ENCODE results near the gene HCLS1.
"Not testable (repeated sequence)": the region's sequence is repeated elsewhere in the genome, so short reads cannot be mapped to it uniquely, and the experiment has no call there.

The HCLS1 gene

DNA sequence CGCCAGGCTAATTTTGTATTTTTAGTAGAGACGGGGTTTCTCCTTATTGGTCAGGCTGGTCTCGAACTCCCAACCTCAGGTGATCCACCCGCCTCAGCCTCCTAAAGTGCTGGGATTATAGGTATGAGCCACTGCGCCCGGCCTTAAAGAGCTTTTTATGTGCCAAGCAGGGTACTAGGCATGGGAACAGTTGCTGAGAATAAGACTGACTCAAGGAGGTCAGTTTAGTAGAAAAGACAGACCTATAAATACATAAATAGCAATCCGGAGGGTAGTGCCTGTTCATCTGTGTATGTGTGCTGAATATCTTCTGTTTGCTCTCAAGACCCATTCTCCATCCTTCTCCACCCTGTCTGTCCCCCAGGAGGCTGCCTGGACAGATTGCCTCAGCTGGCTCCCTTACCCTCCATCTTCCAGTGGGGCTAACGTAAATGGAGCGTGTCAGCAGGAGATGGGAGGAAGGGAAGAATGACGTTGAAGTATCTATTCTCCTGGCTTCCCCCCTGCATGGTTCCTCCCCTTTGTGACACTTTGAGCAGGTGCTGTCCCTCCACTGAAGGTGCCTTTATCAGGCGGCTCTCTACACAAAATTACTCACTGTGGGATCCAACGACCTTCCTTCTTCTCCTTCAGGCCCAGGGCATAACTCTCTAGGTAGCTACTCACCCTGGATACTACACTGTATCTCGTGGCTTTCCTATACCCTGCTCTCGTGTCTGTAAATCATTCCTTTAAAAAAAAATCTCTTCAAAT is 36.4 kb downstream of the HCLS1 start:
- TF ChIP-seq, protein P1, sequence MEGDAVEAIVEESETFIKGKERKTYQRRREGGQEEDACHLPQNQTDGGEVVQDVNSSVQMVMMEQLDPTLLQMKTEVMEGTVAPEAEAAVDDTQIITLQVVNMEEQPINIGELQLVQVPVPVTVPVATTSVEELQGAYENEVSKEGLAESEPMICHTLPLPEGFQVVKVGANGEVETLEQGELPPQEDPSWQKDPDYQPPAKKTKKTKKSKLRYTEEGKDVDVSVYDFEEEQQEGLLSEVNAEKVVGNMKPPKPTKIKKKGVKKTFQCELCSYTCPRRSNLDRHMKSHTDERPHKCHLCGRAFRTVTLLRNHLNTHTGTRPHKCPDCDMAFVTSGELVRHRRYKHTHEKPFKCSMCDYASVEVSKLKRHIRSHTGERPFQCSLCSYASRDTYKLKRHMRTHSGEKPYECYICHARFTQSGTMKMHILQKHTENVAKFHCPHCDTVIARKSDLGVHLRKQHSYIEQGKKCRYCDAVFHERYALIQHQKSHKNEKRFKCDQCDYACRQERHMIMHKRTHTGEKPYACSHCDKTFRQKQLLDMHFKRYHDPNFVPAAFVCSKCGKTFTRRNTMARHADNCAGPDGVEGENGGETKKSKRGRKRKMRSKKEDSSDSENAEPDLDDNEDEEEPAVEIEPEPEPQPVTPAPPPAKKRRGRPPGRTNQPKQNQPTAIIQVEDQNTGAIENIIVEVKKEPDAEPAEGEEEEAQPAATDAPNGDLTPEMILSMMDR (conservative IDR thresholded peaks at IDR 0.05): no peak
- TF ChIP-seq ZFX (IDR thresholded peaks at IDR 0.05): no peak; the same call in 1 of the 2 replicates
- no peak overlapping the region for H3K27ac ChIP-seq

DNA sequence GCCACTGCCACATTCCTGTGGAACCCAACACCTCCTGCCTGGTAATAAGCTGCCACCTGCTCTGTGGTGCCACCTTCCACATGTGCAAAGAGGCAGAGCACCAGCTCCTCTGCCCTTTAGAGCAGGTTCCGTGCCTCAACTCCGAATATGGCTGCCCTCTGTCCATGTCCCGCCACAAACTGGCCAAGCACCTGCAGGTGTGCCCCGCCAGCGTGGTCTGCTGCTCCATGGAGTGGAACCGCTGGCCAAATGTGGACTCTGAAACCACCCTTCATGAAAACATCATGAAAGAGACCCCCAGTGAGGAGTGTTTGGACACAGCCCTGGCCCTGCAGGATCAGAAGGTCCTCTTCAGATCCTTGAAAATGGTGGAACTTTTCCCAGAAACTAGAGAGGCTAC is 39.2 kb downstream of the HCLS1 start:
- no peak for TF ChIP-seq ZFX (IDR thresholded peaks at IDR 0.05)
- TF ChIP-seq, protein P1 (conservative IDR thresholded peaks at IDR 0.05): no peak
- no peak overlapping the region for H3K27ac ChIP-seq

DNA sequence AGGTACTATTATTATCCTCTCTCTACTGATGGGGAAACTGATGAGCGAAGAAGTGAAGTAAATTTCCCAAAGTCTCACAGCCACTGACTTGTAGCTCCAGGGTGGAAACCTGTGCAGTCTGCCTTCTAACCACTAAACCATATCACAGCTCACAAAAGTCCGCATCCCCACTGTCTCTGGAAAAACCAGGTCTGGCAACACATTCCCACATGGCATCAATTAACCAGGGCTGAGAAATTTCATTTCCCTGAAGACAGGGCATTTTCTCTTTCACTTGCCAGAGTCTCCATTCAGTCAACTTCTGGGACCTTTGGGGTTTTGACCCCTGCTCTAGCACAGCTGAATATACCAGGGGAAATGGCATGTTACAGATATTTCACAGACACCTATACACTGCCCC is 41.0 kb downstream of the HCLS1 start:
- H3K27ac ChIP-seq: no peak overlapping the region
- peak; percentile 25; the same call in 1 of the 2 replicates for TF ChIP-seq ZFX (IDR thresholded peaks at IDR 0.05)
- TF ChIP-seq, protein P1 (conservative IDR thresholded peaks at IDR 0.05): no peak

DNA sequence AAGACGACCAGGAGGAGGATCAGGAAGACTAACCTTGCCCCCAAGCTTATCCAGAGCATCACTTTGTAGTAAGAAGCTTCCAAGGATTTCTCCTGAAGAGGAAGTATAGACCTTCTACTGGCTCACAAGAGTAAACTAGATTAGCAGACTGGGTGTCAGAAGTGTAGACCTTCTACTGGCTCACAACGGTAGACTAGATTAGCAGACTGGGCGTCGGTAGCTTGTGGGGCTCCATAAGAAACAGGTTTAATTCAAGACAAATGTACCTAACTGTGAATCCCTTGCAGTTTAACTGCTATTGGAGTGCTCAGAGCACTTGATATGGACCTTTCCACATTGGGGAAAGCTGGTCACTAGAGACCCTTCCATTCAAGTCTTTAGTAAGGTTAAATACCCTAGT is 54.6 kb downstream of the HCLS1 start:
- no peak for TF ChIP-seq ZFX (IDR thresholded peaks at IDR 0.05)
- no peak overlapping the region for H3K27ac ChIP-seq

DNA sequence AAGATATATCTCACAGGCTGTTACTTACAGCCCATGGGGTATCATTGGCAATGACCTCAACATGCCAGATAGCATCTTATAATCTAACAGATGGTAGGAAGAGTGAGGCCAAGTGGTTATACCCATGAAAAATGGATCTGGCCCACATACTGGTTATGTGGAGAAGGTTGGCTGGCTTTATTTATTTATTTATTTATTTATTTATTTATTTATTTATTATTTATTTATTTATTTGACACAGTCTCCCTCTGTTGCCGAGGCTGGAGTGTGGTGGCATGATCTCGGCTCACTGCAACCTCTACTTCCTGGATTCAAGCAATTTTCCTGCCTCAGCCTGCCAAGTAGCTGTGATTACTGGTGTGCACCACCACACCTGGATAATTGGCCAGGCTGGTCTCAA is 55.9 kb downstream of the HCLS1 start:
- TF ChIP-seq, protein P1 (conservative IDR thresholded peaks at IDR 0.05): no peak
- TF ChIP-seq ZFX (IDR thresholded peaks at IDR 0.05): no peak
- H3K27ac ChIP-seq: no peak overlapping the region

DNA sequence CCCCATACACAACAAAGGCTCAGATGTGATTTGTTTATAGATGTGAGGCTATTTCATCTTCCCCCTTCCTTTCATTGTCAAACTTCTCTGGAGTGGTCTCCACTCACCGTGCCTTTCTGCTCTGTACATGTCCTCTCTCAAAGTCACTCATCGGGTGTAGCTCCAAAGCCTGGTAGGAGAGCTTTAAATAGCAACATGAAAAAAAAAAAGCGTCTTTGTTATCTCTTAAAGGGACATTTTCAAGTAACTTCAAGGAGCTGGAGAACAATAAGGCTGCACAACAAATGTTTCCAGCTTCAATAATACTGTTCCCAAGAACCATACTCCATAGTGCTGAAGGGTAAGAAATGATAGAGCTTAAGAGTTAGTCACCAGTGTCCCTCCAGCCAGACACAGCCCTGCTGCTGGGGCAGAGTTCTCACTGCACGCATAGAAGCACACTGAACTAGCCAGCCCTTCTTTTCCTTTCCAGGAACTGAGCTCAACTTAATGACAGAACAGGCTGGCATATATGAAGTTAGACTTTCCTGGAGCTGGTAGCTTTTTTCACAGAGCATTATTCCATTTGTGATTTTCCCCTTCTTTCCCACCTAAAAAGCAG is 59.4 kb downstream of the HCLS1 start:
- TF ChIP-seq ZFX (IDR thresholded peaks at IDR 0.05): no peak
- TF ChIP-seq, protein P1 (conservative IDR thresholded peaks at IDR 0.05): no peak

DNA sequence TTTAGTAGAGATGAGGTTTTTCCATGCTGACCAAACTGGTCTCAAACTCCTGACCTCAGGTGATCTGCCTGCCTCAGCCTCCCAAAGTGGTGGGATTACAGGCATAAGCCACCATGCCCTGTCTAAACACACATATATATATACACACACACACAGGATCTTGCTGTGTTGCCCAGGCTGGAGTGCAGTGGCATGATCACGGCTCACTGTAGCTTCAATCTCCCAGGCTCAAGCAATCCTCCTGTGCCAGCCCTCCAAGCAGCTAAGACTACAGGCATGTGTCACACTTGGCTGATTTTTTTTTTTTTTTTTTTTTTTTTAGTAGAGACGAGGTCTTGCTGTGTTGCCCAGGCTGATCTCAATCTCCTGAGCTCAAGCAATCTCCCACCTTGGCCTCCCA is 60.8 kb downstream of the HCLS1 start:
- H3K27ac ChIP-seq: not testable (repeated sequence)

More for the DNA sequence above, 59.4 kb downstream of the HCLS1 start:
- no peak overlapping the region for H3K27ac ChIP-seq

DNA sequence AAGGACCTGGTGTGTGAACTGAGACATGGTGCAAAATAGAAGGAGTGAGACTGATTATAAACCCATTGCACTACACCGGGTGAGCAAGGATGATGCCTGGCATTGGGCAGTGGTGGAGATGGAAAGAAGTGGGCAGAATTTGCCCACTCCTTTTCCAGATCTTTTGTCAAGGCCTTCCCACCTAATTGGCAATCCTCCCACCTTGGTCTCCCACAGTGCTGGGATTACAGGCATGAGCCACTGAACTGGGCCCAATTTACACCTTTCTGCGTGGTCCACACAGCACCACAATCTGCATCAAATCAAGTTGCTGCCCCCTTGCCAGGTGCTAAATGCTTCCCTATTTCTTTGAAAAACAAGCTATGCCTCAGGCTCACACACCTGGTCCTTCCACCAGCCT is 62.1 kb downstream of the HCLS1 start:
- TF ChIP-seq, protein P1 (conservative IDR thresholded peaks at IDR 0.05): no peak
- TF ChIP-seq ZFX (IDR thresholded peaks at IDR 0.05): no peak
- H3K27ac ChIP-seq: no peak overlapping the region

All from C4-2B (cell line).